Measurements from ENCODE around the gene PHKB. TPM values are rescaled to one million over a fixed set of nuclear protein-coding genes. Genes with fewer than 3 reads are reported as not detected.

PHKB gene
- polyA plus RNA-seq, 1 donor (not counting 4 experiments of a cell fraction or from before 2014, with no cell fraction given) = 71.7 TPM

DNA sequence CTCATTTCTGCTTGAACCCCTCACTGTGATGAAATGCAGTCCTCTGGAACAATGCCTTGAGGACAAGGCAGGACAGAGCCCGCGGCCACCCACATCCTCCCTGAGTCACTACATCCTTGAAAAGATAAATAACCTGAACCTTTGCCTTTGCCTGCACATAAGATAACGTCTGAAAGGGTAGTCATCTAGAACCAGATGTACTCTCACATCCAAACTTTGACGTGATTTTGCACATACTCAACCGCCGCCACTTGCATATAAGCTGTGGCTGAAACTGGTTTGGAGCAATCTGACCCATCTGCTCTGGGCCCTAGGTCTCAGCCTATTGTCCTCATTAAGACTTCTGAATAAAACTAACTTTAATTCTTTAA lies 252.1 kb downstream of the PHKB start:
- H3K9ac ChIP-seq (ENCODE audit: control insufficient read depth, extremely low read depth, insufficient read depth, low read length) = peak overlapping the region; percentile 24
- no peak overlapping the region for H2AFZ ChIP-seq (ENCODE audit: control insufficient read depth, low read length)
- no peaks in the 10 kb centered on the region for H4K20me1 ChIP-seq (ENCODE audit: control insufficient read depth, extremely low read depth, insufficient read depth, low read length)
- no peaks in the 10 kb centered on the region for H3K79me2 ChIP-seq (ENCODE audit: control insufficient read depth, insufficient read depth, low read length)
- peak; percentile 71 for DNase-seq (ENCODE audit: low read depth, low spot score)
- no peak overlapping the region for H3K4me3 ChIP-seq (ENCODE audit: control insufficient read depth in 2 of 3, extremely low read depth in 1 of 3, insufficient read depth in 2 of 3, low read depth in 1 of 3, low read length in 3 of 3)
- no peak for TF ChIP-seq EZH2 (IDR thresholded peaks at IDR 0.05; ENCODE audit: low read length)
- TF ChIP-seq, protein P1, sequence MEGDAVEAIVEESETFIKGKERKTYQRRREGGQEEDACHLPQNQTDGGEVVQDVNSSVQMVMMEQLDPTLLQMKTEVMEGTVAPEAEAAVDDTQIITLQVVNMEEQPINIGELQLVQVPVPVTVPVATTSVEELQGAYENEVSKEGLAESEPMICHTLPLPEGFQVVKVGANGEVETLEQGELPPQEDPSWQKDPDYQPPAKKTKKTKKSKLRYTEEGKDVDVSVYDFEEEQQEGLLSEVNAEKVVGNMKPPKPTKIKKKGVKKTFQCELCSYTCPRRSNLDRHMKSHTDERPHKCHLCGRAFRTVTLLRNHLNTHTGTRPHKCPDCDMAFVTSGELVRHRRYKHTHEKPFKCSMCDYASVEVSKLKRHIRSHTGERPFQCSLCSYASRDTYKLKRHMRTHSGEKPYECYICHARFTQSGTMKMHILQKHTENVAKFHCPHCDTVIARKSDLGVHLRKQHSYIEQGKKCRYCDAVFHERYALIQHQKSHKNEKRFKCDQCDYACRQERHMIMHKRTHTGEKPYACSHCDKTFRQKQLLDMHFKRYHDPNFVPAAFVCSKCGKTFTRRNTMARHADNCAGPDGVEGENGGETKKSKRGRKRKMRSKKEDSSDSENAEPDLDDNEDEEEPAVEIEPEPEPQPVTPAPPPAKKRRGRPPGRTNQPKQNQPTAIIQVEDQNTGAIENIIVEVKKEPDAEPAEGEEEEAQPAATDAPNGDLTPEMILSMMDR (optimal IDR thresholded peaks at IDR 0.05 in 1 of 3, IDR thresholded peaks at IDR 0.05 in 1 of 3, conservative IDR thresholded peaks at IDR 0.05 in 1 of 3; ENCODE audit: extremely low read depth in 1 of 3, insufficient read depth in 2 of 3, low read length in 3 of 3) = no peak
- peak overlapping the region; percentile 31 for H3K27ac ChIP-seq (ENCODE audit: control insufficient read depth, insufficient read depth, low read length)
- H3K27me3 ChIP-seq (ENCODE audit: control insufficient read depth, extremely low read depth, insufficient read depth, low read length) = no peaks in the 10 kb centered on the region
- peak; percentile 99 for FAIRE-seq
- dilution Hi-C loops (cut with MboI; ENCODE audit: extremely low pct_ligation_motif_present, low sequenced_read_pairs) = no loop called here
- no peak overlapping the region for H3K4me2 ChIP-seq (ENCODE audit: control insufficient read depth, extremely low read depth, insufficient read depth, low read depth, low read length)
- no peaks in the 10 kb centered on the region for H3K9me3 ChIP-seq (ENCODE audit: control insufficient read depth, low read depth, low read length)
- no peaks in the 10 kb centered on the region for H3K9me1 ChIP-seq (ENCODE audit: control insufficient read depth, extremely low read depth, insufficient read depth, low read length)
- no peaks in the 10 kb centered on the region for H3K36me3 ChIP-seq (ENCODE audit: control insufficient read depth in 2 of 2, extremely low read depth in 1 of 2, insufficient read depth in 2 of 2, low read length in 2 of 2)
- peaks cover 26% of the 10 kb centered on the region for H3K4me1 ChIP-seq (ENCODE audit: control insufficient read depth, extremely low read depth, insufficient read depth, low read length)

DNA sequence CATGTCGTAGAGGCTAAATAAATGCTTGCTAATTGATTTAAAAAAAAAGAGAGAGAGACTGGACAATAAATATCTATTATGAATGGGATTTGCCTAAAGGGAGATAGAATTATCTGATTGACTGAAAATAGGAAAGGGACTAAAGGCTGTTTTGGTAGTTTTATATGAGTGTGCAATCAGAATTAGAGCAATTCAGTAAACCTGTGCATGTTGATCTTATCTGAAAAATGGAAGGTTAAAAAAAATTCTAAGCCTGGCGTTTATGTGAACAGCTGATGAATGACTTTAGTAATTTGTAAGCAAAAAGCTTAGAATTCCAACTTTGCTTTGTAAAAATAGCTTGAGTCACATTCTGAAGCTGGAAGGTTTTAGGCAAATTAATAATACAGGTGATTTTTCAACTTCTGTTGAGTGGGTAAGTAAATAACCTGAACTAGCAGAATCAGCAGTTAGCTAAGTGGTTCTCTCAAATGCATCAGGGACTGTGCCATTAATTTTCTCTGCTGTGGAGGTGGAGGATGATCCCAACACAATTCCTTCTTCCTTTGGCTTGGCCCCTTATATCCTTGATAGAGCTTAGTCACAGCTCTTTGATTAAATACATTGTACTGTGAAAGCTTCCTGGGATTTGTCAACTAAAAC lies 254.4 kb downstream of the PHKB start:
- Histone ChIP-seq H3K9me3 (ENCODE audit: control insufficient read depth, low read depth, low read length) (no peaks in the 10 kb centered on the region), H2AFZ (ENCODE audit: control insufficient read depth, low read length) (no peak overlapping the region), H3K27me3 (ENCODE audit: control insufficient read depth, extremely low read depth, insufficient read depth, low read length) (no peaks in the 10 kb centered on the region), H3K9me1 (ENCODE audit: control insufficient read depth, extremely low read depth, insufficient read depth, low read length) (no peaks in the 10 kb centered on the region), H3K27ac (ENCODE audit: control insufficient read depth, insufficient read depth, low read length) (no peak overlapping the region), H3K9ac (ENCODE audit: control insufficient read depth, extremely low read depth, insufficient read depth, low read length) (no peak overlapping the region), H3K4me2 (ENCODE audit: control insufficient read depth, extremely low read depth, insufficient read depth, low read depth, low read length) (no peak overlapping the region), H3K36me3 (ENCODE audit: control insufficient read depth in 2 of 2, extremely low read depth in 1 of 2, insufficient read depth in 2 of 2, low read length in 2 of 2) (no peaks in the 10 kb centered on the region), H3K4me3 (ENCODE audit: control insufficient read depth in 2 of 3, extremely low read depth in 1 of 3, insufficient read depth in 2 of 3, low read depth in 1 of 3, low read length in 3 of 3) (no peak overlapping the region), H3K4me1 (ENCODE audit: control insufficient read depth, extremely low read depth, insufficient read depth, low read length) (peaks cover 26% of the 10 kb centered on the region), H4K20me1 (ENCODE audit: control insufficient read depth, extremely low read depth, insufficient read depth, low read length) (no peaks in the 10 kb centered on the region), H3K79me2 (ENCODE audit: control insufficient read depth, insufficient read depth, low read length) (no peaks in the 10 kb centered on the region)
- TF ChIP-seq EZH2 (IDR thresholded peaks at IDR 0.05; ENCODE audit: low read length) = no peak
- TF ChIP-seq, protein P1 (optimal IDR thresholded peaks at IDR 0.05 in 1 of 3, IDR thresholded peaks at IDR 0.05 in 1 of 3, conservative IDR thresholded peaks at IDR 0.05 in 1 of 3; ENCODE audit: extremely low read depth in 1 of 3, insufficient read depth in 2 of 3, low read length in 3 of 3) = no peak
- FAIRE-seq (peak; percentile 57), DNase-seq (ENCODE audit: low read depth, low spot score) (no peak)
- dilution Hi-C loops (cut with MboI; ENCODE audit: extremely low pct_ligation_motif_present, low sequenced_read_pairs) = no loop called here
